GM18508 (cell line): Measurements from ENCODE around the gene FAM43B.

Experiments used
- ATAC-seq: cut with Tn5 transposase; IDR thresholded peaks from one replicate; pipeline ENCODE4 v1.9.1; 2021; ENCODE audit warnings: moderate number of reproducible peaks; ENCODE audit not compliant: insufficient read depth, unreplicated experiment

Gene FAM43B

GRCh38 chr1:20589331-20590278, 37.2 kb downstream of the FAM43B start:
- ATAC-seq = no peak

- ATAC-seq = no peak
Measured at GRCh38 chr1:20590306-20590777, 38.0 kb downstream of the FAM43B start.

GRCh38 chr1:20593756-20594155, 41.4 kb downstream of the FAM43B start:
- no peak for ATAC-seq

- no peak for ATAC-seq
Measured at GRCh38 chr1:20594746-20595145, 42.4 kb downstream of the FAM43B start.

- no peak for ATAC-seq
Measured at GRCh38 chr1:20596106-20596505, 43.7 kb downstream of the FAM43B start.

GRCh38 chr1:20597650-20598049, 45.3 kb downstream of the FAM43B start:
- ATAC-seq = no peak

GRCh38 chr1:20600156-20600555, 47.8 kb downstream of the FAM43B start:
- ATAC-seq = no peak

GRCh38 chr1:20601129-20601825, 48.9 kb downstream of the FAM43B start:
- no peak for ATAC-seq

- no peak for ATAC-seq
Measured at GRCh38 chr1:20602851-20603450, 50.6 kb downstream of the FAM43B start.

GRCh38 chr1:20603504-20604464, 51.4 kb downstream of the FAM43B start:
- ATAC-seq = no peak
